ENCODE data around the gene CGNL1. TPM values are rescaled to one million over a fixed set of nuclear protein-coding genes. Genes with fewer than 3 reads are reported as not detected.

Gene CGNL1
- total RNA-seq, 1 experiment from 2014 or later, result 34.6 TPM

GRCh38 chr15:57339321-57339720 is 37.0 kb upstream of the CGNL1 start:
- Histone ChIP-seq H2BK20ac (ENCODE audit: low read depth, low read length, poor library complexity, severe bottlenecking) (no peak overlapping the region), H3K14ac (ENCODE audit: insufficient read depth, low read length) (no peak overlapping the region), H3T11ph (ENCODE audit: low read length) (no peak overlapping the region), H4K5ac (ENCODE audit: insufficient read length, low read depth, low read length) (no peak overlapping the region), H3K4ac (ENCODE audit: low read depth, low read length) (no peak overlapping the region), H3K79me2 (ENCODE audit: insufficient read depth, low read length) (no peaks in the 10 kb centered on the region), H3K23ac (ENCODE audit: insufficient read length, low read depth, low read length) (no peak overlapping the region), H4K20me1 (ENCODE audit: control insufficient read depth, insufficient read depth, insufficient read length) (no peaks in the 10 kb centered on the region), H3K79me1 (ENCODE audit: insufficient read depth, low read depth, low read length, poor library complexity, severe bottlenecking) (no peaks in the 10 kb centered on the region), H3K9me3 (ENCODE audit: control insufficient read depth, low read depth, low read length) (no peaks in the 10 kb centered on the region), H3K23me2 (ENCODE audit: insufficient read length, low read depth, low read length, poor library complexity, severe bottlenecking) (no peaks in the 10 kb centered on the region), H4K91ac (ENCODE audit: insufficient read length, low read depth, low read length) (no peak overlapping the region), H2BK15ac (ENCODE audit: low read depth, low read length) (no peak overlapping the region), H2AFZ (ENCODE audit: low read length) (no peak overlapping the region), H3K56ac (ENCODE audit: insufficient read length, low read depth, low read length) (no peak overlapping the region), H3K4me1 (ENCODE audit: insufficient read depth, low read length) (no peaks in the 10 kb centered on the region), H2BK5ac (ENCODE audit: insufficient read length, low read length) (no peak overlapping the region), H3K27ac (ENCODE audit: insufficient read length, low read depth, low read length) (no peak overlapping the region), H4K8ac (replicated peaks; ENCODE audit: insufficient read length, low read depth, low read length) (no peak overlapping the region), H2BK120ac (ENCODE audit: low read depth, low read length, poor library complexity, severe bottlenecking) (no peak overlapping the region), H3K4me2 (ENCODE audit: insufficient read depth, insufficient read length, low read length) (no peak overlapping the region), H3K9ac (ENCODE audit: extremely low read depth, insufficient read length, low read length) (no peak overlapping the region), H2AK5ac (ENCODE audit: insufficient read length, low read length) (no peak overlapping the region), H3K27me3 (ENCODE audit: insufficient read depth, low read length) (no peaks in the 10 kb centered on the region), H3K18ac (ENCODE audit: insufficient read length, low read depth, low read length) (no peak overlapping the region), H2BK12ac (ENCODE audit: insufficient read length, low read depth, low read length) (no peak overlapping the region)
- Mint-ChIP-seq H3K36me3 (ENCODE audit: insufficient read depth in 1 of 3, low read depth in 3 of 3) (no peaks in the 10 kb centered on the region), H3K4me3 (no peak overlapping the region), H3K9me3 (no peaks in the 10 kb centered on the region), H3K27ac (peak overlapping the region in 1 of 3 experiments; percentile 63; a peak in 1 of 7 replicates), H3K4me1 (peaks cover 20 to 24% of the 10 kb centered on the region in 2 experiments), H3K27me3 (ENCODE audit: low read depth) (no peaks in the 10 kb centered on the region)
- WGBS (ENCODE audit: extremely low coverage, insufficient read length, low lambda C conversion rate), result no CpG with 5 or more reads among the region's 5 CpGs
- no peak for DNase-seq
- TF ChIP-seq CTCF (conservative IDR thresholded peaks at IDR 0.05), result no peak
